ENCODE results near the gene PLXNB2.

GRCh38 chr22:50264946-50265669, 42.3 kb downstream of the PLXNB2 start:
- TF ChIP-seq ZNF513 (tag by site-specific recombination; IDR thresholded peaks at IDR 0.05) (no peak), BCL11A (tag by site-specific recombination; IDR thresholded peaks at IDR 0.05; ENCODE audit: low read depth) (no peak), ZNF623 (tag by site-specific recombination; IDR thresholded peaks at IDR 0.05) (no peak), HIC1 (tag by site-specific recombination; IDR thresholded peaks at IDR 0.05) (no peak), ZNF324 (tag by site-specific recombination; IDR thresholded peaks at IDR 0.05) (no peak), REST (tag by site-specific recombination; IDR thresholded peaks at IDR 0.05) (no peak), CTCF (tag by site-specific recombination; IDR thresholded peaks at IDR 0.05) (no peak), ZNF335 (tag by site-specific recombination; conservative IDR thresholded peaks at IDR 0.05) (no peak), YY1 (tag by site-specific recombination; IDR thresholded peaks at IDR 0.05) (no peak), KLF10 (tag by site-specific recombination; IDR thresholded peaks at IDR 0.05) (no peak), ZNF174 (tag by site-specific recombination; IDR thresholded peaks at IDR 0.05) (no peak), HOXA7 (CRISPR knock-in tag; IDR thresholded peaks at IDR 0.05; ENCODE audit: borderline replicate concordance) (no peak)

Data from HEK293 (cell line).